IMR-90 (cell line): Measurements from ENCODE around the gene FAM20B. TPM values are rescaled to one million over a fixed set of nuclear protein-coding genes. Genes with fewer than 3 reads are reported as not detected.

ENCODE experiments used
- ATAC-seq: fragments of 200-7000 bp; cut with Tn5 transposase; 2 replicates; pipeline ENCODE4 v1.9.1; 2020; ENCODE audit warnings: low read depth, mild to moderate bottlenecking, moderate library complexity
- BruUV-seq: library from RNA; stranded (reverse); fragments of 400-500 nt; replicated peaks from 2 replicates; lab custom pipeline; 2021; lab: Mats Ljungman, UMichigan
- CTCF ChIA-PET: fragments of 300-600 bp; formaldehyde crosslinking; extraction: SDS; loops from one replicate; lab custom pipeline; 2021; ENCODE audit warnings: antibody characterized with exemption; lab: Yijun Ruan, JAX
- POLR2A ChIA-PET: fragments of 300-600 bp; sonication (Branson Sonifier 250); formaldehyde crosslinking; loops from one replicate; lab custom pipeline; 2022; ENCODE audit warnings: antibody characterized with exemption; ENCODE audit not compliant: unreplicated experiment; lab: Charles Lee
- DNase-seq: peaks from one replicate; pipeline ENCODE4 v3.0.0; 2013
- H2AFZ ChIP-seq: replicated peaks from 2 replicates; pipeline ENCODE3; 2013; ENCODE audit warnings: low read length, mild to moderate bottlenecking; ENCODE audit not compliant: poor library complexity
- H2AK5ac ChIP-seq: 2 replicates; pipeline ENCODE4 v1.6.1; 2013; ENCODE audit warnings: low read depth, low read length, inconsistent platforms
- H2AK9ac ChIP-seq: replicated peaks from 2 replicates; pipeline ENCODE3; 2013; ENCODE audit warnings: mild to moderate bottlenecking, low read depth, low read length, moderate library complexity; ENCODE audit not compliant: poor library complexity
- H2BK120ac ChIP-seq: 2 replicates; pipeline ENCODE4 v1.6.1; 2013; ENCODE audit warnings: low read depth, low read length, inconsistent platforms
- H2BK15ac ChIP-seq: 3 replicates; pipeline ENCODE4 v1.6.1; 2013; ENCODE audit warnings: low read depth, low read length, inconsistent platforms
- H2BK20ac ChIP-seq: 2 replicates; pipeline ENCODE4 v1.6.1; 2013; ENCODE audit warnings: low read depth, mild to moderate bottlenecking, inconsistent platforms, low read length, moderate library complexity
- H2BK5ac ChIP-seq: 2 replicates; pipeline ENCODE4 v1.6.1; 2013; ENCODE audit warnings: mild to moderate bottlenecking, low read depth, low read length, inconsistent platforms; ENCODE audit not compliant: poor library complexity, severe bottlenecking
- H3K14ac ChIP-seq: replicated peaks from 2 replicates; pipeline ENCODE4 v1.6.1; 2013; ENCODE audit warnings: low read depth, low read length, inconsistent platforms
- H3K18ac ChIP-seq: 2 replicates; pipeline ENCODE4 v1.6.1; 2013; ENCODE audit warnings: low read depth, low read length, control low read depth
- H3K23ac ChIP-seq: 2 replicates; pipeline ENCODE4 v1.6.1; 2013; ENCODE audit warnings: low read depth, low read length, inconsistent platforms
- H3K27ac ChIP-seq: 2 replicates; pipeline ENCODE4 v1.5.1; 2013; ENCODE audit warnings: mild to moderate bottlenecking, control low read depth, low read length; ENCODE audit not compliant: insufficient read depth
- H3K27me3 ChIP-seq: 2 replicates; pipeline ENCODE4 v1.6.1; 2013; ENCODE audit warnings: low read length; ENCODE audit not compliant: control insufficient read depth, insufficient read depth
- H3K36me3 ChIP-seq: 2 replicates; pipeline ENCODE4 v1.6.1; 2013; ENCODE audit warnings: low read length, mixed read lengths; ENCODE audit not compliant: control insufficient read depth, insufficient read depth
- H3K4ac ChIP-seq: 2 replicates; pipeline ENCODE4 v1.6.1; 2013; ENCODE audit warnings: low read depth, low read length, inconsistent platforms
- H3K4me1 ChIP-seq: 2 replicates; pipeline ENCODE4 v1.6.1; 2013; ENCODE audit warnings: low read length, mixed read lengths; ENCODE audit not compliant: control insufficient read depth, insufficient read depth
- H3K4me2 ChIP-seq: 2 replicates; pipeline ENCODE4 v1.6.1; 2013; ENCODE audit warnings: low read depth, mild to moderate bottlenecking, control low read depth, low read length, moderate library complexity
- H3K4me3 ChIP-seq: 2 replicates; pipeline ENCODE4 v1.5.1; 2013; ENCODE audit warnings: low read depth, mild to moderate bottlenecking, control low read depth, low read length, moderate library complexity; ENCODE audit not compliant: insufficient read depth
- H3K56ac ChIP-seq: 2 replicates; pipeline ENCODE4 v1.6.1; 2013; ENCODE audit warnings: low read length, inconsistent platforms; ENCODE audit not compliant: insufficient read depth; ENCODE audit errors: extremely low read depth
- H3K79me1 ChIP-seq, 2 experiments: 2 replicates each; pipeline ENCODE4 v1.6.1; 2013; ENCODE audit warnings: low read length in 2 of 2, inconsistent platforms in 1 of 2, low read depth in 1 of 2
- H3K9ac ChIP-seq: 2 replicates; pipeline ENCODE4 v1.6.1; 2013; ENCODE audit warnings: low read depth, low read length, control low read depth
- H3K9me1 ChIP-seq: 2 replicates; pipeline ENCODE4 v1.6.1; 2013; ENCODE audit warnings: low read length, inconsistent platforms; ENCODE audit not compliant: insufficient read depth
- H3K9me3 ChIP-seq: 2 replicates; pipeline ENCODE4 v1.6.1; 2013; ENCODE audit warnings: low read length; ENCODE audit not compliant: control insufficient read depth, insufficient read depth
- H4K20me1 ChIP-seq: 2 replicates; pipeline ENCODE4 v1.6.1; 2013; ENCODE audit warnings: low read length, inconsistent platforms; ENCODE audit not compliant: insufficient read depth
- H4K5ac ChIP-seq: 2 replicates; pipeline ENCODE4 v1.6.1; 2013; ENCODE audit warnings: mild to moderate bottlenecking, low read depth, low read length, control low read depth
- H4K8ac ChIP-seq, 2 experiments: 2 replicates each; pipeline ENCODE4 v1.6.1; 2013; ENCODE audit warnings: low read depth in 2 of 2, low read length in 2 of 2, control low read depth in 1 of 2, inconsistent platforms in 1 of 2
- H4K91ac ChIP-seq: 2 replicates; pipeline ENCODE4 v1.6.1; 2013; ENCODE audit warnings: low read depth, low read length, inconsistent platforms; ENCODE audit not compliant: insufficient read depth
- BHLHE40 ChIP-seq: fragments of 150-350 bp; IDR thresholded peaks from 2 replicates; pipeline ENCODE4 v1.6.1; 2016; ENCODE audit warnings: mild to moderate bottlenecking, low read depth, low read length
- CEBPB ChIP-seq: IDR thresholded peaks from 2 replicates; pipeline ENCODE4 v1.6.1; 2012; ENCODE audit warnings: low read depth, low read length, improper control_type of control experiment
- CHD1 ChIP-seq: IDR thresholded peaks from 2 replicates; pipeline ENCODE4 v1.6.1; 2012; ENCODE audit warnings: low read depth, low read length, improper control_type of control experiment
- FOS ChIP-seq: fragments of 150-350 bp; IDR thresholded peaks from 2 replicates; pipeline ENCODE4 v1.6.1; 2016; ENCODE audit warnings: low read depth, low read length
- MAFK ChIP-seq: IDR thresholded peaks from 2 replicates; pipeline ENCODE4 v1.6.1; 2012; ENCODE audit warnings: low read depth, low read length, improper control_type of control experiment
- MAZ ChIP-seq: IDR thresholded peaks from 2 replicates; pipeline ENCODE4 v1.6.1; 2012; ENCODE audit warnings: low read depth, mild to moderate bottlenecking, low read length, improper control_type of control experiment, moderate library complexity, borderline replicate concordance
- MXI1 ChIP-seq: IDR thresholded peaks from 2 replicates; pipeline ENCODE4 v1.6.1; 2012; ENCODE audit warnings: low read depth, mild to moderate bottlenecking, low read length, moderate library complexity, borderline replicate concordance
- NFE2L2 ChIP-seq: fragments of 150-350 bp; IDR thresholded peaks from 2 replicates; pipeline ENCODE4 v1.6.1; 2016; ENCODE audit warnings: low read depth, mild to moderate bottlenecking, low read length
- POLR2A ChIP-seq: IDR thresholded peaks from 2 replicates; pipeline ENCODE4 v1.6.1; 2012; ENCODE audit warnings: mild to moderate bottlenecking, low read depth, low read length
- RAD21 ChIP-seq: IDR thresholded peaks from 2 replicates; pipeline ENCODE4 v1.6.1; 2012; ENCODE audit warnings: low read length, improper control_type of control experiment
- RCOR1 ChIP-seq: IDR thresholded peaks from 2 replicates; pipeline ENCODE4 v1.6.1; 2012; ENCODE audit warnings: mild to moderate bottlenecking, low read length, improper control_type of control experiment; ENCODE audit not compliant: insufficient replicate concordance
- RFX5 ChIP-seq: IDR thresholded peaks from 2 replicates; pipeline ENCODE4 v1.8.0; 2012; ENCODE audit warnings: low read depth, mild to moderate bottlenecking, low read length, moderate library complexity
- SMC3 ChIP-seq: fragments of 150-350 bp; IDR thresholded peaks from 2 replicates; pipeline ENCODE4 v1.6.1; 2016; ENCODE audit warnings: low read depth, mild to moderate bottlenecking, antibody characterized with exemption, low read length, moderate library complexity
- WGBS, 2 experiments: methylation state at CpG; one replicate each; pipeline versions ENCODE4 v1.1.5 to v1.1.7; 2013; ENCODE audit warnings: missing lambda C conversion rate in 2 of 2; ENCODE audit not compliant: insufficient read length in 1 of 2; ENCODE audit errors: extremely low coverage in 2 of 2; 5-methylcytosine and 5-hydroxymethylcytosine counted together
- dilution Hi-C: fragments of 300-500 bp; cut with HindIII; formaldehyde crosslinking; loops from one replicate; pipeline ENCODE4 v1.14.3; 2018; ENCODE audit warnings: low sequenced_read_pairs; ENCODE audit not compliant: unreplicated experiment
- in situ Hi-C: fragments of 300-500 bp; cut with MboI; formaldehyde crosslinking; loops from 3 replicates; pipeline ENCODE4 v1.14.3; 2019; ENCODE audit warnings: low sequenced_read_pairs, inconsistent platforms, mixed read lengths
- intact Hi-C: fragments of 100-400 bp; cut with micrococcal nuclease; formaldehyde crosslinking; loops from 2 replicates; pipeline ENCODE4 v1.10.0; 2022
- polyA plus RNA-seq, 3 experiments: library from polyadenylated mRNA; depleted of rRNA; stranded (reverse); fragments of >200 nt; gene quantifications; 2 replicates each; pipeline ENCODE4 v1.2.3, GENCODE V29; 2012; ENCODE audit warnings: low replicate concordance in 1 of 3
- total RNA-seq: library from RNA; depleted of rRNA; stranded (reverse); fragments of >200 nt; gene quantifications from 2 replicates; pipeline ENCODE4 v1.2.3, GENCODE V29; 2012
- TF ChIP-seq, protein P1 (sequence below): conservative IDR thresholded peaks from 2 replicates; pipeline ENCODE4 v1.5.1; 2012; ENCODE audit warnings: mild to moderate bottlenecking, low read depth, low read length, improper control_type of control experiment
- TF ChIP-seq, protein P2 (sequence below): fragments of 150-350 bp; IDR thresholded peaks from 2 replicates; pipeline ENCODE4 v1.6.1; 2016; ENCODE audit warnings: low read depth, mild to moderate bottlenecking, low read length, moderate library complexity, borderline replicate concordance
- TF ChIP-seq, protein P3 (sequence below): fragments of 150-350 bp; IDR thresholded peaks from 2 replicates; pipeline ENCODE4 v1.6.1; 2017; ENCODE audit warnings: mild to moderate bottlenecking, antibody characterized with exemption, low read length, low read depth

Gene FAM20B
- total and polyA plus RNA-seq, 2 of the 4 experiments (the other 2 are of a cell fraction), result 17.1 to 38.4 TPM

DNA sequence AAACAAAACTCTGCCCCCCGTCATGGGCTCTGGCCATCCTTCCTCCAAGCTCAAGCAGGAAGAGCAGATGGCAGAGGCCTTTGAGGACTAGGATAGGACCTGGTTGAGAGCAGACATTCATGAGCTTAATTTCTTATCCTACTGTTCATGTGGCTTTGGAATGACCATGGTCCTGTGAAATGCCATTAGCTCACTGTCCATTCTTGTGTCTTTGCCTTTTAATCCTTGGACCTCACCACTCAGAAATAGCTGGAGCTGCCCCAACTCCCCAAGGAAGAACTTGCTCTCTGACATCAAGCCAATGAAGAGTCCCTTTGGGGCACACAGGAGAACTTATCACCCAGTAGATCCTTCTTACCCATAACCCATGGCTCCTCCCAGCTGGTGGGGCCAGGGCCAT lies 11.6 kb upstream of the FAM20B start:
- dilution Hi-C loops, result no loop called here
- H3K9me1 ChIP-seq, result peaks cover 10% of the 10 kb centered on the region
- H3K4me2 ChIP-seq, result no peak overlapping the region
- H3K14ac ChIP-seq, result no peak overlapping the region
- no peak overlapping the region for H2AK5ac ChIP-seq
- TF ChIP-seq MXI1 (no peak), BHLHE40 (no peak), CEBPB (no peak), CHD1 (no peak), NFE2L2 (no peak), RFX5 (no peak), FOS (no peak), RCOR1 (no peak), RAD21 (no peak), SMC3 (no peak), MAFK (no peak), MAZ (no peak), POLR2A (no peak)
- TF ChIP-seq, protein P1, sequence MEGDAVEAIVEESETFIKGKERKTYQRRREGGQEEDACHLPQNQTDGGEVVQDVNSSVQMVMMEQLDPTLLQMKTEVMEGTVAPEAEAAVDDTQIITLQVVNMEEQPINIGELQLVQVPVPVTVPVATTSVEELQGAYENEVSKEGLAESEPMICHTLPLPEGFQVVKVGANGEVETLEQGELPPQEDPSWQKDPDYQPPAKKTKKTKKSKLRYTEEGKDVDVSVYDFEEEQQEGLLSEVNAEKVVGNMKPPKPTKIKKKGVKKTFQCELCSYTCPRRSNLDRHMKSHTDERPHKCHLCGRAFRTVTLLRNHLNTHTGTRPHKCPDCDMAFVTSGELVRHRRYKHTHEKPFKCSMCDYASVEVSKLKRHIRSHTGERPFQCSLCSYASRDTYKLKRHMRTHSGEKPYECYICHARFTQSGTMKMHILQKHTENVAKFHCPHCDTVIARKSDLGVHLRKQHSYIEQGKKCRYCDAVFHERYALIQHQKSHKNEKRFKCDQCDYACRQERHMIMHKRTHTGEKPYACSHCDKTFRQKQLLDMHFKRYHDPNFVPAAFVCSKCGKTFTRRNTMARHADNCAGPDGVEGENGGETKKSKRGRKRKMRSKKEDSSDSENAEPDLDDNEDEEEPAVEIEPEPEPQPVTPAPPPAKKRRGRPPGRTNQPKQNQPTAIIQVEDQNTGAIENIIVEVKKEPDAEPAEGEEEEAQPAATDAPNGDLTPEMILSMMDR, result no peak
- TF ChIP-seq, protein P2, sequence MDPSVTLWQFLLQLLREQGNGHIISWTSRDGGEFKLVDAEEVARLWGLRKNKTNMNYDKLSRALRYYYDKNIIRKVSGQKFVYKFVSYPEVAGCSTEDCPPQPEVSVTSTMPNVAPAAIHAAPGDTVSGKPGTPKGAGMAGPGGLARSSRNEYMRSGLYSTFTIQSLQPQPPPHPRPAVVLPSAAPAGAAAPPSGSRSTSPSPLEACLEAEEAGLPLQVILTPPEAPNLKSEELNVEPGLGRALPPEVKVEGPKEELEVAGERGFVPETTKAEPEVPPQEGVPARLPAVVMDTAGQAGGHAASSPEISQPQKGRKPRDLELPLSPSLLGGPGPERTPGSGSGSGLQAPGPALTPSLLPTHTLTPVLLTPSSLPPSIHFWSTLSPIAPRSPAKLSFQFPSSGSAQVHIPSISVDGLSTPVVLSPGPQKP, result no peak
- TF ChIP-seq, protein P3, sequence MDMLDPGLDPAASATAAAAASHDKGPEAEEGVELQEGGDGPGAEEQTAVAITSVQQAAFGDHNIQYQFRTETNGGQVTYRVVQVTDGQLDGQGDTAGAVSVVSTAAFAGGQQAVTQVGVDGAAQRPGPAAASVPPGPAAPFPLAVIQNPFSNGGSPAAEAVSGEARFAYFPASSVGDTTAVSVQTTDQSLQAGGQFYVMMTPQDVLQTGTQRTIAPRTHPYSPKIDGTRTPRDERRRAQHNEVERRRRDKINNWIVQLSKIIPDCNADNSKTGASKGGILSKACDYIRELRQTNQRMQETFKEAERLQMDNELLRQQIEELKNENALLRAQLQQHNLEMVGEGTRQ, result no peak
- H2AFZ ChIP-seq, result peak overlapping the region; percentile 9
- no peaks in the 10 kb centered on the region for H3K9me3 ChIP-seq
- H3K79me1 ChIP-seq, result no peaks in the 10 kb centered on the region
- H3K27ac ChIP-seq, result no peak overlapping the region
- H3K56ac ChIP-seq, result no peak overlapping the region
- no peak overlapping the region for H3K9ac ChIP-seq
- H3K4ac ChIP-seq, result no peak overlapping the region
- no peak overlapping the region for H2BK5ac ChIP-seq
- no TSS peak for BruUV-seq
- CTCF ChIA-PET, result interaction anchor here (1.4 kb wide), 1 partner anchor 12 kb away, joined by 4 read pairs; no protein-coding TSS in a partner anchor
- H2BK15ac ChIP-seq, result no peak overlapping the region
- no peak overlapping the region for H3K23ac ChIP-seq
- ATAC-seq (no peak), DNase-seq (no peak)
- H3K27me3 ChIP-seq, result no peaks in the 10 kb centered on the region
- H4K91ac ChIP-seq, result no peak overlapping the region
- no peak overlapping the region for H3K18ac ChIP-seq
- no peaks in the 10 kb centered on the region for H4K20me1 ChIP-seq
- no peak overlapping the region for H3K4me3 ChIP-seq
- POLR2A ChIA-PET, result no interaction called here
- WGBS, 2 experiments, result no CpG with 5 or more reads among the region's 1 CpG
- peaks cover 4% of the 10 kb centered on the region for H3K4me1 ChIP-seq
- no peak overlapping the region for H4K5ac ChIP-seq
- in situ Hi-C loops, result no loop called here
- H3K36me3 ChIP-seq, result no peaks in the 10 kb centered on the region
- H2BK120ac ChIP-seq, result no peak overlapping the region
- H4K8ac ChIP-seq, result no peak overlapping the region
- H2AK9ac ChIP-seq, result no peak overlapping the region
- intact Hi-C loops, result no loop called here
- H2BK20ac ChIP-seq, result no peak overlapping the region
